Parathyroid adenoma (tissue), 2 donors: Measurements from ENCODE around the gene SORCS2.

Experiments
- H2AFZ ChIP-seq: fragments of 300-600 bp; sonication (generic); one replicate; pipeline ENCODE4 v1.7.0; 2017; ENCODE audit warnings: antibody characterized with exemption, mild to moderate bottlenecking
- H3K27ac ChIP-seq: fragments of 300-600 bp; sonication (generic); one replicate; pipeline ENCODE4 v1.7.0; 2017
- H3K27me3 ChIP-seq: fragments of 300-600 bp; sonication (generic); one replicate; pipeline ENCODE4 v1.7.0; 2017; ENCODE audit warnings: low read length; ENCODE audit not compliant: control insufficient read depth, insufficient read depth
- H3K36me3 ChIP-seq: fragments of 300-600 bp; sonication (generic); one replicate; pipeline ENCODE4 v1.7.0; 2017; ENCODE audit warnings: low read length; ENCODE audit not compliant: control insufficient read depth, insufficient read depth
- H3K4me1 ChIP-seq: fragments of 300-600 bp; sonication (generic); one replicate; pipeline ENCODE4 v1.7.0; 2017; ENCODE audit warnings: control low read depth
- H3K4me2 ChIP-seq: fragments of 300-600 bp; sonication (generic); one replicate; pipeline ENCODE4 v1.7.0; 2017; ENCODE audit warnings: low read length
- H3K4me3 ChIP-seq: fragments of 300-600 bp; sonication (generic); one replicate; pipeline ENCODE4 v1.7.0; 2017; ENCODE audit warnings: low read depth, low read length
- H3K79me2 ChIP-seq: fragments of 300-600 bp; sonication (generic); one replicate; pipeline ENCODE4 v1.7.0; 2017; ENCODE audit warnings: control low read depth
- H3K9ac ChIP-seq: fragments of 300-600 bp; sonication (generic); one replicate; pipeline ENCODE4 v1.7.0; 2017; ENCODE audit warnings: mild to moderate bottlenecking
- H3K9me3 ChIP-seq: fragments of 300-600 bp; sonication (generic); one replicate; pipeline ENCODE4 v1.7.0; 2017; ENCODE audit warnings: low read length; ENCODE audit not compliant: control insufficient read depth
- CTCF ChIP-seq: fragments of 300-600 bp; sonication (generic); IDR thresholded peaks from one replicate; pipeline ENCODE4 v1.7.0; 2017; ENCODE audit warnings: antibody characterized with exemption, mild to moderate bottlenecking
- donor health status: primary hyperparathyroidism.

The SORCS2 gene

DNA sequence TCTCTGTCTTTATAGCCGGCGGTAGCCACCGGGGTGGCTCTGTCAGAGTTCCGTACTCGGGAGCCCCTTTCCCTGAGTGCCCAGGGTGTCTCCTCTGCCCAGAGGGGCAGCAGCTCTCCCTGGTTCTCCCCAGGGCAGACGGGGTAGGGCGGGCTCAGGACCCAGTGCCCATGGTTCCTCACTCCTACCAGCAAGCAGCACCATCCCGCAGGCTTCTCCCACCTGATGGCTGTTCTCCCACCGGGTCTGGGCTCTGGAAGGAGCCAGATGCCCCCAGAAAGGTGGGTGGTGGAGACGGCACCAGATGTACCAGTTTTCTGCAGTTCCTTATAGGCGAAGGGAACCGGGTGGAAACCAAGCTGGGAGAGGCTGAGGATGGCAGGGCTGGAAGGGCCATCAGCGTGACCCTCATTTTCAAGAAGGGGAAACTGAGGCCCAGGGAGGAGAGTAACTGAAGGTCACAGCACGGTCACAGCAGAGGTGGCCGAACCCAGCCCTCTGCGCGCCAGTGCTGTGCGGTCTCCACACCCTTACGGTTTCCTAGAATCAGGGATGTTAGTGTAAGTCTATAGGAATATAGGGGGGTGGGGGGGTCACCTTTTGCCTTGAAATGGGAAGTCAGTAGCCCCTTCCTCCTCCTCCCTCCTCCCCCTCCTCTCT is 548.7 kb downstream of the SORCS2 start:
- no peaks in the 10 kb centered on the region for H3K79me2 ChIP-seq
- no peak overlapping the region for H3K27ac ChIP-seq
- no peak overlapping the region for H3K4me3 ChIP-seq
- no peaks in the 10 kb centered on the region for H3K9me3 ChIP-seq
- no peak overlapping the region for H3K9ac ChIP-seq
- H3K27me3 ChIP-seq: no peaks in the 10 kb centered on the region
- H3K4me2 ChIP-seq: no peak overlapping the region
- no peaks in the 10 kb centered on the region for H3K4me1 ChIP-seq
- no peak overlapping the region for H2AFZ ChIP-seq
- H3K36me3 ChIP-seq: no peaks in the 10 kb centered on the region
- TF ChIP-seq CTCF: no peak

GRCh38 chr4:7741946-7742806 is 549.8 kb downstream of the SORCS2 start:
- H3K9ac ChIP-seq: no peak overlapping the region
- no peaks in the 10 kb centered on the region for H3K27me3 ChIP-seq
- no peak for TF ChIP-seq CTCF
- no peak overlapping the region for H3K27ac ChIP-seq
- no peaks in the 10 kb centered on the region for H3K4me1 ChIP-seq
- H3K4me2 ChIP-seq: no peak overlapping the region
- no peak overlapping the region for H3K4me3 ChIP-seq
- H3K79me2 ChIP-seq: no peaks in the 10 kb centered on the region
- no peaks in the 10 kb centered on the region for H3K36me3 ChIP-seq
- no peak overlapping the region for H2AFZ ChIP-seq
- H3K9me3 ChIP-seq: no peaks in the 10 kb centered on the region

GRCh38 chr4:7742807-7743280 is 550.5 kb downstream of the SORCS2 start:
- Histone ChIP-seq H3K4me2 (no peak overlapping the region), H3K9ac (no peak overlapping the region), H3K36me3 (no peaks in the 10 kb centered on the region), H3K4me3 (no peak overlapping the region), H3K9me3 (no peaks in the 10 kb centered on the region), H2AFZ (no peak overlapping the region), H3K4me1 (no peaks in the 10 kb centered on the region), H3K27me3 (no peaks in the 10 kb centered on the region), H3K27ac (no peak overlapping the region), H3K79me2 (no peaks in the 10 kb centered on the region)
- no peak for TF ChIP-seq CTCF

GRCh38 chr4:7744142-7744804 is 551.9 kb downstream of the SORCS2 start:
- Histone ChIP-seq H3K27me3 (no peaks in the 10 kb centered on the region), H3K4me3 (no peak overlapping the region), H2AFZ (no peak overlapping the region), H3K36me3 (no peaks in the 10 kb centered on the region), H3K27ac (no peak overlapping the region), H3K79me2 (no peaks in the 10 kb centered on the region), H3K4me1 (no peaks in the 10 kb centered on the region), H3K4me2 (no peak overlapping the region), H3K9me3 (no peaks in the 10 kb centered on the region), H3K9ac (no peak overlapping the region)
- no peak for TF ChIP-seq CTCF
